Caco-2 (cell line): ENCODE measurements around the gene RND3. TPM values are rescaled to one million over a fixed set of nuclear protein-coding genes. Genes with fewer than 3 reads are reported as not detected.

Source experiments
- BruUV-seq: library from RNA; stranded (reverse); fragments of 400-500 nt; replicated peaks from 2 replicates; lab custom pipeline; 2021; lab: Mats Ljungman, UMichigan
- CTCF ChIA-PET: fragments of 300-600 bp; sonication (Branson Sonifier 250); formaldehyde crosslinking; loops from one replicate; lab custom pipeline; 2022; ENCODE audit warnings: antibody characterized with exemption; lab: Charles Lee
- POLR2A ChIA-PET: fragments of 300-600 bp; sonication (Branson Sonifier 250); formaldehyde crosslinking; loops from one replicate; lab custom pipeline; 2022; ENCODE audit warnings: antibody characterized with exemption; lab: Charles Lee
- DNase-seq, 2 experiments: peaks; one replicate each; pipeline versions ENCODE4 v3.0.0 to v3.0.0-alpha.2; 2020 to 2022
- H3K27me3 ChIP-seq: replicated peaks from 2 replicates; pipeline ENCODE4 v1.6.0; 2011; ENCODE audit warnings: low read length; ENCODE audit not compliant: control insufficient read depth, insufficient read depth
- H3K36me3 ChIP-seq: 2 replicates; pipeline ENCODE4 v1.5.1; 2011; ENCODE audit warnings: low read length; ENCODE audit not compliant: control insufficient read depth, insufficient read depth
- H3K4me1 ChIP-seq: fragments of 250-450 bp; sonication (Bioruptor Pico); 2 replicates; pipeline ENCODE4 v1.5.1; 2020; ENCODE audit warnings: mild to moderate bottlenecking
- H3K4me3 ChIP-seq: 2 replicates; pipeline ENCODE4 v1.5.1; 2011; ENCODE audit warnings: low read depth, mild to moderate bottlenecking, control low read depth, low read length
- H3K9me3 ChIP-seq: fragments of 250-450 bp; sonication (Bioruptor Pico); 2 replicates; pipeline ENCODE4 v1.5.1; 2020; ENCODE audit warnings: mild to moderate bottlenecking, moderate library complexity
- H3K27ac Mint-ChIP-seq: one replicate; pipeline ENCODE4 v1.8.0; 2022; ENCODE audit warnings: mixed read lengths; ENCODE audit not compliant: unreplicated experiment
- H3K27me3 Mint-ChIP-seq: one replicate; pipeline ENCODE4 v1.8.0; 2022; ENCODE audit warnings: mixed read lengths; ENCODE audit not compliant: insufficient read depth, unreplicated experiment
- H3K36me3 Mint-ChIP-seq: one replicate; pipeline ENCODE4 v1.8.0; 2022; ENCODE audit warnings: mild to moderate bottlenecking, mixed read lengths; ENCODE audit not compliant: insufficient read depth, unreplicated experiment
- H3K4me1 Mint-ChIP-seq: one replicate; pipeline ENCODE4 v1.8.0; 2022; ENCODE audit warnings: low read depth, mixed read lengths; ENCODE audit not compliant: unreplicated experiment
- H3K4me3 Mint-ChIP-seq: one replicate; pipeline ENCODE4 v1.8.0; 2022; ENCODE audit warnings: mild to moderate bottlenecking, moderate library complexity, mixed read lengths; ENCODE audit not compliant: unreplicated experiment
- H3K9me3 Mint-ChIP-seq: one replicate; pipeline ENCODE4 v1.8.0; 2022; ENCODE audit warnings: mixed read lengths; ENCODE audit not compliant: unreplicated experiment
- CTCF ChIP-seq, 2 experiments: fragments of 200-600 bp in 1 of 2; IDR thresholded peaks; 1 replicate in 1 of 2; 2 replicates in 1 of 2; pipeline versions ENCODE4 v1.5.1 to v1.8.0; 2011 to 2022; ENCODE audit warnings: antibody characterized with exemption in 1 of 2, control low read depth in 1 of 2, inconsistent platforms in 1 of 2, low read depth in 1 of 2, low read length in 1 of 2, mild to moderate bottlenecking in 1 of 2, moderate library complexity in 1 of 2; ENCODE audit not compliant: insufficient read depth in 1 of 2, severe bottlenecking in 1 of 2, unreplicated experiment in 1 of 2
- intact Hi-C: fragments of 100-400 bp; cut with micrococcal nuclease; formaldehyde crosslinking; loops from one replicate; pipeline ENCODE4 v1.10.0; 2022; ENCODE audit not compliant: unreplicated experiment
- total RNA-seq: library from RNA; stranded (reverse); gene quantifications from 2 replicates; pipeline ENCODE4 v1.2.3, GENCODE V29; 2022

The RND3 gene
- total RNA-seq, 1 experiment from 2014 or later = 75.0 TPM

- peak overlapping the region; percentile 93 for H3K27ac Mint-ChIP-seq
- no peaks in the 10 kb centered on the region for H3K36me3 ChIP-seq
- no peaks in the 10 kb centered on the region for H3K9me3 ChIP-seq
- TF ChIP-seq CTCF (IDR thresholded peaks at IDR 0.05; ENCODE audit: insufficient read depth in 1 of 2, low read depth in 1 of 2, low read length in 1 of 2, severe bottlenecking in 1 of 2, unreplicated experiment in 1 of 2) = no peak
- peaks cover 22% of the 10 kb centered on the region for H3K4me1 Mint-ChIP-seq
- H3K9me3 Mint-ChIP-seq = no peaks in the 10 kb centered on the region
- no peaks in the 10 kb centered on the region for H3K27me3 Mint-ChIP-seq
- intact Hi-C loops = loop anchor here (2.0 to 10.0 kb wide), 7 partner anchors 115 to 754 kb away; no protein-coding TSS in a partner anchor
- H3K27me3 ChIP-seq = no peaks in the 10 kb centered on the region
- peak overlapping the region; percentile 81 for H3K4me3 ChIP-seq
- H3K36me3 Mint-ChIP-seq = peaks cover 66% of the 10 kb centered on the region
- BruUV-seq = TSS peak; percentile 80
- DNase-seq = peak; percentile 76
- POLR2A ChIA-PET = interaction anchor here (0.5 to 1.4 kb wide), 4 partner anchors 11 to 21 kb away, joined by 3 to 5 read pairs (median 4); no protein-coding TSS in a partner anchor
- peak overlapping the region; percentile 99 for H3K4me3 Mint-ChIP-seq
- CTCF ChIA-PET = interaction anchor here (1.0 kb wide), 1 partner anchor 116 kb away, joined by 3 read pairs; no protein-coding TSS in a partner anchor
- peaks cover 37% of the 10 kb centered on the region for H3K4me1 ChIP-seq
These were observed 1.5 kb downstream of the RND3 start for GRCh38 chr2:150485871-150486538.

- BruUV-seq = no TSS peak
- intact Hi-C loops = loop anchor here (5.0 to 10.0 kb wide), 4 partner anchors 263 to 753 kb away; no protein-coding TSS in a partner anchor
- TF ChIP-seq CTCF (IDR thresholded peaks at IDR 0.05; ENCODE audit: insufficient read depth in 1 of 2, low read depth in 1 of 2, low read length in 1 of 2, severe bottlenecking in 1 of 2, unreplicated experiment in 1 of 2) = peak in 1 of 2 experiments; percentile 56
- Mint-ChIP-seq H3K4me3 (peak overlapping the region; percentile 99), H3K27me3 (no peaks in the 10 kb centered on the region), H3K9me3 (no peaks in the 10 kb centered on the region), H3K36me3 (peaks cover 73% of the 10 kb centered on the region), H3K27ac (peak overlapping the region; percentile 93), H3K4me1 (peaks cover 26% of the 10 kb centered on the region)
- Histone ChIP-seq H3K4me3 (peak overlapping the region; percentile 81), H3K27me3 (no peaks in the 10 kb centered on the region), H3K9me3 (no peaks in the 10 kb centered on the region), H3K36me3 (no peaks in the 10 kb centered on the region), H3K4me1 (peaks cover 44% of the 10 kb centered on the region)
- peak; percentile 82 to 85 for DNase-seq
- ChIA-PET POLR2A (interaction anchor here (0.7 to 1.4 kb wide), 4 partner anchors 9 to 14 kb away, joined by 3 to 4 read pairs (median 4); no protein-coding TSS in a partner anchor), CTCF (interaction anchor here (1.0 kb wide), 1 partner anchor 116 kb away, joined by 3 read pairs; no protein-coding TSS in a partner anchor)
These were observed 2.2 kb downstream of the RND3 start for GRCh38 chr2:150485114-150485870.
